H7 (cell line): Measurements from ENCODE around the gene RIPK3. TPM values are rescaled to one million over a fixed set of nuclear protein-coding genes. Genes with fewer than 3 reads are reported as not detected.
A peak's percentile ranks its signal among the peaks of the same experiment; 100 is the strongest.
"Not testable (repeated sequence)": the region's sequence is repeated elsewhere in the genome, so short reads cannot be mapped to it uniquely, and the experiment has no call there.

ENCODE experiments used
- DNase-seq: peaks from one replicate; pipeline ENCODE4 v3.0.0; 2012
- H3K27me3 ChIP-seq: 2 replicates; pipeline ENCODE4 v1.6.0; 2011; ENCODE audit warnings: mild to moderate bottlenecking, low read length; ENCODE audit not compliant: control insufficient read depth, insufficient read depth
- H3K36me3 ChIP-seq: replicated peaks from 2 replicates; pipeline ENCODE4 v1.5.1; 2011; ENCODE audit warnings: low read length; ENCODE audit not compliant: control insufficient read depth, insufficient read depth
- H3K4me3 ChIP-seq: 2 replicates; pipeline ENCODE4 v1.5.1; 2011; ENCODE audit warnings: low read depth, mild to moderate bottlenecking, control low read depth, low read length, moderate library complexity; ENCODE audit not compliant: insufficient read depth
- total RNA-seq: library from RNA; depleted of rRNA; stranded (reverse); fragments of >200 nt; shearing (Covaris generic); gene quantifications from 2 replicates; pipeline ENCODE4 v1.2.3, GENCODE V29; 2014; rRNA removed

RIPK3 gene
- not detected in 2 replicates for total RNA-seq

DNA sequence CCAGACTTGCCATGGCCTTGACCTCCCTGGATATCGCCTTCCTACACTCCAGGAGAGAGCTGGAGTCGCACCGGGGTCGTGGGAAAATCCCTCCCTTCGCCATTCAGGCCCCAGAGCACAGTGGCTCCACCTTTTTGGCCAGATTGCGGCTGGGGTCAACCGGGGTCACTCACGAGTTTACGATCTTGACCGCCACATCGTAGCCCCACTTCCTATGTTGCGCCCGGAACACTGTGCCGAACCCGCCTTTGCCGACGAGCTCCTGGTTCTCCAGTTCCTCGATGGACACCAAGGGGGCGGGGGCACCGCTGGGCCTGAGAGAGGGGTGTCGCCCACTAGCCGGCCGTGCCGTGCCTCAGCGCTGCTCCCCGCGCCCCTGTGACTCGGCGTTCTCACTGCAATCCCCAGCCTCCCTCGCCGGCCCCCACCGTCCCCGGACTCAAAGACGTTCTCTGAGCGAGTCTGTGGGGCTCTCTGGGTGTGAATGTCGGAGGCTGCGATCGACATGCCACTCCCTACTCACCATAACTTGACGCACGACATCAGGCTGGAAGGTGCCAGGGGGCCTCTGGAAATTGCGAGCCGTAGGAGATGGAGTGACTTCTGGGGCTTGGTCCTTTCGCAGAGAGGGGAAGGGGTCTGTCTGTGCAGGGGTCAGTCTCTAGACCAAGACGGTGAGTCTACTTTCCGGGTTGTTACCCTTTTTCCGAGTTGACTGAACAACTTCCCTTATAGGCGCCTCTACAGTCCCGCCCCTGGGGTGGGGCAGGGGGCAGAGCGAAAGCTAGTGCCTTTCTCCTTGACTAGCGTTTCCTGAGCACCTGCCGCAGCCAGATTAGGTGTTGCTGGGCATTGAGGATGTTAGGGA is at the start of gene RIPK3:
TSS of gene RIPK3 (minus strand) at position 708 of the 868 bp plus-strand sequence. CDS start at position 543, 165 bp downstream.
- Histone ChIP-seq H3K36me3 (no peaks in the 10 kb centered on the region), H3K27me3 (peaks cover 81% of the 10 kb centered on the region), H3K4me3 (peak within 1 kb of the TSS; percentile 56)
- DNase-seq: peak; percentile 79

DNA sequence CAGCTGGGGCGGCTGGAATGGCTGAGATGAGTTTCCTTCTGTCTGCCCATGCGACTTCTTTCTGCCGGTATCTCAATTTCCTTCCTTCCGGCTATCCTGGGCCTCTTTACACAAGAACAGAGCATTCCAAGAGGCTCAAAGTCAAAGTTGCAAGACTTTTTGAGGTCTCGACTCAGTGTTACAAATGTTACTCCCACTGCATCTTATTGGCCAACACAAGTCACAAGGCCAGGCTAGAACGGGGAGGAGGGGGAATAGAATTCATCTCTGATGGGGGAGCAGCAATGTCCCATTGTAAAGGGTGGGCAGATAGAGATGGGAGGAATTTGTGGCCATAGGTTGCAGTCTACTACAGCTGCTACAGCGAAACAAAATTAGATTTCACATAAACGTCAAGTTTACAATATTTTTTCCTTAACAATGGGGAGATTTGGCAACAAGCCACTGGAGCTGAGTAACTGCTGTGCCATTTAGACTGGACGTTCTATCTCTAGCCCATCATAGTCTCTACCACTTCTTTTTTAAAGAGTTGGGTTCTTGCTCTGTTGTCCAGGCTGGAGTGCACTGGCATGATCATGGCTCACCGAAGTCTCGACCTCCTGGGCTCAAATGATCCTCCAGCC is 49.5 kb upstream of the RIPK3 start:
- Histone ChIP-seq H3K27me3 (peaks cover 1% of the 10 kb centered on the region; the same call in 1 of the 2 replicates), H3K4me3 (no peak overlapping the region), H3K36me3 (no peaks in the 10 kb centered on the region)
- DNase-seq: no peak

DNA sequence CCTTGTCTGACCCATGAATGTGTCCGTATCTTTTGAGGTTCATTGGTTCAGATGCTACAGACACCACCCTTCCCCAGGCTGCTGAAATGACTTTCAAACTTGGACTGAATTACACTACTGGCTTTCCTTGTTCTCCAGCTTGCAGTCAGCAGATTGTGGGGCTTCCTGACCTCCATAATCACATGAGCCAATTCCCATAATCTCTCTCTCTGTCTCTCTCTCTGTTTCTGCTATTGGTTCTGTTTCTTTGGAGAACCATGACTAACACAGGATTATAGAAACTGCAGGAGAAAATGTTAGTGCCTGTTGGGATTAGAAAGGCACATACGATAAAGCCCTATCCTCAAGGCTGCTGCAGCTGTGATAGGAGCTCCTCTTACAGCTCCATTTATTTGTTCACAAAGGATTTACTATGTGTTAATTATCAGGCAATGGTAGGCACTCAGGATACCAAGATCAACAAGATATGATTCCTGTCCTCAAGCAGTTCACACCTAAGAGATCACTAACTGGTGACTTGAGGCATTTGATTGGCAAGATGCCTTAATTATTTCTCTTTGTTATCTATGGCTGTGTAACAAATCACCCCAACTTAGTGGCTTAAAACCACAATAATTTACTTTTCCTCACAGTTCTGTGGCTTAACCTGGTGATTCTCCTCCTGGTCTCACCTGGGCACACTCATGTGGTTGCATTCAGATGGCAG is 48.8 kb upstream of the RIPK3 start:
- Histone ChIP-seq H3K36me3 (no peaks in the 10 kb centered on the region), H3K27me3 (peaks cover 1% of the 10 kb centered on the region; the same call in 1 of the 2 replicates), H3K4me3 (no peak overlapping the region)
- no peak for DNase-seq

DNA sequence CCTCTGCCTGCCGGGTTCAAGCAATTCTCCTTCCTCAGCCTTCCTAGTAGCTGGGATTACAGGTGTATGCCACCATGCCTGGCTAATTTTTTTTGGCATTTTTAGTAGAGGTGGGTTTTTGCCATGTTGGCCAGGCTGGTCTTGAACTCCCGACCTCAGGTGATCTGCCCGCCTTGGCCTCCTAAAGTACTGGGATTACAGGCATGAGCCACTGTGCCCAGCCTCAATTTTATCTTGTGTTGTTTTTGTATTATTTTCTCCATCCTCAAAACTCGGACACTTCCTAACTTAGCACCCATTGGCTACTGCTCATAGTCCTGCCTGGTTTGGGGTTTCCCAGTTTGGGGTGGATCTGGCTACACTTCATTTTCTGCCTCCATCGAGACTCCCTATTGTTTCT is 47.8 kb upstream of the RIPK3 start:
- not testable (repeated sequence) for H3K27me3 ChIP-seq, H3K36me3 ChIP-seq, H3K4me3 ChIP-seq, DNase-seq

DNA sequence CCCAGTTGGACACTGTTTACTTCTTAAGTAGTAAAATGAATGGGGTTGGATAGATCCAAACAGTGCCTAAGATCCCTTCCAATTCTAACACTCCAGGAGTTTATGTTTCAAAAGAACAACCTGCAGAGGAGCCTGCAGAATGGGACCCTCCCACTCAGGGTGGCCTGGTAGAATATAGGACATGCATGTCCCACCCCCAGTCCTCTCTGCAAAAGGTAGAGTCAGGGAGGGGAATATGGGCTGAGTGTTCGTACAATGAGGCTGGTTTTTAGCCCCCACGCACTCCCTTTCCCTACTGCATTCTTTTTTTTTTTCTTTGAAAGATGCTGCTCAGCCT is 47.2 kb upstream of the RIPK3 start:
- Histone ChIP-seq H3K36me3 (no peaks in the 10 kb centered on the region), H3K27me3 (peaks cover 1% of the 10 kb centered on the region; the same call in 1 of the 2 replicates), H3K4me3 (no peak overlapping the region)
- no peak for DNase-seq

DNA sequence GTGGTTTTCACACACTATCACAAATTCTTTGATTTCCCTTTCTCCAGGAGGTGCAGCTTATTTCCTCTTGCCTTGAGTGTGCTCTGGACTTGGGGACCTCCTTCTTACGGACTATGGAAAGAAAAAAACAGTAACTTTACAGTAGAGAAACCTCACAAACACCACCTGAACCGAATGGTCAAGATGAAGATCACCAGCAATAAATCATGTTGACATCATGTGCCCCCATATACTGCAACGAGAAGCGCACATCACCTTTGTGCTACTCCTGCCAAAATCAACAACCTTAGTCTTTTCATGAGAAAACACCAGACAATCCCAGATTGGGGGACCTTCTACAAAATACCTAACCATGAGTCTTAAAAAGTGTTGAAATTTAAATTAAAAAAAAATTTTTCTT is 45.7 kb upstream of the RIPK3 start:
- Histone ChIP-seq H3K36me3 (no peaks in the 10 kb centered on the region), H3K27me3 (no peaks in the 10 kb centered on the region; the same call in 1 of the 2 replicates), H3K4me3 (no peak overlapping the region)
- DNase-seq: no peak

DNA sequence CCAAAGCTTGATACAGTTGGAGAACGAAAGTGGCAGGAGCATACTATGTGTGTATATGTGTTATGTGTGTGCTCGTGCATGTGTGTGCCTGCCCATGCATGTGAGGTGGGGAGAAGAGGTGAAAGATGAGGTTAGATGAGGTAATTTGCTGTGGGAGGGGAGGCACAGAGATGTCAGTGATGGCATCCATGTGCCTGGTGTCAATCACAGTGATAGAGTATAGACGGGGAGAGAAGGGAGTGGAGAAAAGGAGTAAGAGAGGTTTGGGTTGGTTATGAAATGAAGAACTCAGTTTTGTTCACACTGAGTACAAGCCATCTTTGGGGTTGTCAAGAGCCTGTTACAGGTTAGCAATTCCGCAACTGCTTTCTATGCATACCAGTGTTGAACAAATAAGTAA is 44.4 kb upstream of the RIPK3 start:
- DNase-seq: no peak
- H3K36me3 ChIP-seq: no peaks in the 10 kb centered on the region
- H3K27me3 ChIP-seq: no peaks in the 10 kb centered on the region
- H3K4me3 ChIP-seq: no peak overlapping the region

DNA sequence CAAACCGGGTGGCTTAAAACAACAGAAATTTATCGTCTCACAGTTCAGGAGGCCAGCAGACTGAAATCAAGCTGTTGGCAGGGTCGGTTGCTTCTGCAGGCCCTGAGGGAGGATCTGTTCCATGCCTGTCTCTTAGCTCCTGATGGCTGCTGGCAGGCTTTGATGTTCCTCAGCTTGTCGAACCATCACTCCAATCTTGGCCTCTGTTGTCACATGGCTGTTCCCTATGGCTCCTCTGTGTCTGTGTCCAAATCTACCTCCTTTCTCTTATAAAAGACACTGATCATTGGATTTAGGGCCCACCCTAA is 42.2 kb upstream of the RIPK3 start:
- Histone ChIP-seq H3K4me3 (no peak overlapping the region), H3K36me3 (peaks cover 1% of the 10 kb centered on the region; the same call in 1 of the 2 replicates), H3K27me3 (no peaks in the 10 kb centered on the region)
- no peak for DNase-seq

DNA sequence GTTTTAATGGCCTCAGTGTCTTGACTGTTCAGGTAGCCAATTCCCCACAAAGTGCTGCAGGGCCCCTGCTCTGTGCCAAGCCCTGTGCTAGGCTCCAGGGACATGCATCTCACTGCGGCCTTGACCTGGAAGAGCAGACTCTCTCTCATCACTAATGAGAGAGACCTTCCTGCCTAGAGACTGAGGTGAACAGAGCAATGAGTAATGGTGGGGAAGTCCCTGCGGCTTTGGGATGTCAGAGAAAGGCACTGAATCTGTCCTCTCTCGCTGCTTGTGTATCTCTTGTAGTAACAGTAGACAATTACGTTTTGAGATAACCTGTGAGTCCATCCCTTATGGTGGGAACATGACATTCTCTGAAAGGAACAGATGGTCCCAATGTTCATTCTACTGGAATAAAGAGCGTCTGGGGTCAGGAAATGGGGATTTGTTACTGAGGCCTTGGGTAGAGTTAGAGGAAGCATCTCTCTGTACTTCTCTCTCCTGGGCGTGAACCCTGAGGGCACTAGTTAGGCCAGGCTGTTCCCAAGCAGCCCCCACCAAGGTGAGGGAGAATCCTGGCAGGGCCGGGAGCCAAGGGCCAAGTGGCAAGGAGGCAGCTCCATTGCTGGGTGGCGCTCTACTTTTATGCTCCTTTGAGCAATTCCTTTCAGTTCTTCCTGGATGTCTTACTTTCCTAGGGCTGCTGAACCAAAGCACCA is 41.7 kb upstream of the RIPK3 start:
- peaks cover 1% of the 10 kb centered on the region; the same call in 1 of the 2 replicates for H3K36me3 ChIP-seq
- H3K27me3 ChIP-seq: no peaks in the 10 kb centered on the region
- no peak overlapping the region for H3K4me3 ChIP-seq
- no peak for DNase-seq

DNA sequence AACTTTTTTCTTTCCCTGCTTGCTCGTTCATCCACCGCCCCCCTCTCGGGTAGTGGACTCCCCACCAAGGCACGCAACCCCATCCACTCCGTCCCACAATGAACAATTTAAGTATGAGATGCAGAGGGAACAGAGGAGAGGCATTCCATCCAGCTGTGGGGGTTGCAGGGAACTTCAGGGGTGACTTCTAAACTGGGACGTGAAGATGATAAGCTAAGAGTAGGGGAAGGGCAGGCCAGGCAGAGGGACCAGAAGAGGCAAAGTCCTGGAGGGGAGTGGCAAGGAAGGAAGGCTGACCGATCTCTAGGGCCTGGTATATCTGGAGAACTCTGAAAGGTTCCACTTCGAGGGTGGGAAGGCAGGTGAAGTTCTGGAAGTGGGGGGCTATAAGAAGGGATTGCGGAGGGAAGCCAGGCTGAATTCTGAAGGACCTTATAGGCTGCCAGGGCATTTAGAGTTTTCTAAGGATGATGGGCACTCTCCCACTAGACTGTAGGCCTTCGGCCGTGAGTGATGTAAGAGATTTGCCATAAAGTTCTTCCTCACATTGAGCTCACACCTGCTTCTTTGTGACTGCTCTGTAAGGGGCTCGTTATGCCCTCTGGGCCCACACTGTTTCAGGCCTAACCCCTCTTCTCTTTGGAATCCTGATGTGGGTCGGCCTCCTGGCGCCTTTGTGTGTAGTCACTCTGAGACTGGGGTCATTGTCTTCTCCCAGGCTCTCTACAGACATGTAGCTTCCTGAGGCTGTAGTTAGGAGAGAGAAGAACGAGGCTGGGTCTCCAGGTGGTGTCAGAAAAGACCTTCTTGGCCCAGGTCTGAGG is 40.3 kb upstream of the RIPK3 start:
- H3K27me3 ChIP-seq: no peaks in the 10 kb centered on the region
- peak; percentile 20 for DNase-seq
- no peak overlapping the region for H3K4me3 ChIP-seq
- peaks cover 1% of the 10 kb centered on the region; the same call in 1 of the 2 replicates for H3K36me3 ChIP-seq

DNA sequence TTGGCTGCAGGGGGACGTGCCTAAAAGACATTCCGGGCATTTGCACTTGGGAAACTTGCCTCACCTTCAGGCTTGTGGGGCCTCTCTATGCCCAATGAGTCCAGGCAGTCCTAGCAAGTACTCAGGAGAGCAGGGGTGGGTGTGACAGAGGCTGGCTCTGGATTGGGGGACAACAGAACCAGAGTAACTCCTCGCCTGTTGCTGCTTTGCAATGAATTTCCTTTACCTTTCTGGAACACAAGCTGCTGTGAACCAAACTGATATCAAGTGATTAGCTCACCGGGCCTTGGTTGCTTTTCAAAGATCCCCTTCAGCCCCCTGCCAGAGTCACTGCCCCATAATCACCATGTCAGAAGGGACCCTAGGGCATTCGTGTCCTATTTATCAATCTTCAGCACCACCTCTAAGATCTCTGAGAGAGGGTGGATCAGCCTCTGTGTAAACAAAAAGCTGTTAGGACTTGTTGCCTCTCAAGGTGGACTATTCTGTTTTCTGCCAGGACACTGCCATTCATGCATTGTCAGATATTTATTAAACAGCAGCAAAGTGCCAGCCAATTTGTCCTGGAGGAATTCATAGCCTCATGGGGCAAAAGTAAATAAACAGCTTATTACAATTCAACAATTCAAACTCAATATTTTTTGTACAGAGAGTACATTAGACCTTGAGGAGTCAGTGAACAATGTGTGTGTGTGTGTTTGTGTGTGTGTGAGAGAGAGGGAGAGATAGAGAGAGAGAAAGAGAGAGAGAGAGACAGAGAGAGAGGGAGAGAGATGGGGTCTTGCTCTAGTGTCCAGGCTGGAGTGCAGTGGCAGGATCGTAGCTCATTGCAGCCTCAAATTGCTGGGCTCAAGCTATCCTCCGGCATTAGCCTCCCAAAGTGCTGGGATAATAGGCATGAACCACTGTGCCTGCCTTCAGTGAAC is 39.5 kb upstream of the RIPK3 start:
- Histone ChIP-seq H3K4me3 (no peak overlapping the region), H3K36me3 (peaks cover 1% of the 10 kb centered on the region; the same call in 1 of the 2 replicates), H3K27me3 (no peaks in the 10 kb centered on the region)
- DNase-seq: no peak

DNA sequence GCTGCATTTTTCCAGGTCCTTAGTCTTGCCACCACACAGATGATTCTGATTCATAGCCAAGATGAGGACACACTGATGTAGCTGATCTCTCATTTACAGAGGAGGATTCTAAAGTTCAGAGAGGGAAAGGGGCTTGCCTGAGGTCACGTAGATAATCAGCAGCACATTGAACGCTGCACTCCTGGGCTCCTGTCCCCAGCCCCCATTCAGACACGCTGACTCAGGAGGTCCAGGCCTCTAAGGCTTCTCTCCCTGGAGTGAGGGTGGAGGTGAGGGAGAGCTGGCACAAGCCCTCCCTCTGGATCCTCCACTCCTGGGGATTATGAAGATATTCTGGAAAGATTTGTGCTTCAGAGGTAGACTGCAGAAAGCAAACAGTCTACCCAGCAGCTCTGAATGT is 38.5 kb upstream of the RIPK3 start:
- Histone ChIP-seq H3K27me3 (no peaks in the 10 kb centered on the region), H3K4me3 (no peak overlapping the region), H3K36me3 (peaks cover 2% of the 10 kb centered on the region; the same call in 1 of the 2 replicates)
- no peak for DNase-seq

DNA sequence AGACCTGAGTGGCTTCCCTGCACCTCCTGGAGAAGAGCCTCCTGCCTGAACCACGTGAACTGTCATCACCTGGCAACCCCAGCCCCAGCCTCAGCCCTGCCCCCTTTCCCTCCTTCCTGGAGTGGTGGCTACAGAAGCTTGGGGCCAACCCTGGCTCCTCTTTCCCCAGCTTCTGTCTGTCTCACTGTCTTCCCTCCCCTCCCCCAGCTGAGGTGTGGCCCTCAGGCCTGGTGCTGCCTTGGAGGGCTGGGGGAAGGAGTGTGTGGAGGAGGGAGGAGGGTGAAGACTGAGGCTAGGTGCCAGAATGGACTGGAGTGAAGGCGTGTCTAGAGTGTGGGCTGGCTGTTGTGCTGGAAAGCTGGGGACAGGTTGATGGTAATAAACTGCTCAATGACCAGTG is 37.9 kb upstream of the RIPK3 start:
- no peaks in the 10 kb centered on the region for H3K27me3 ChIP-seq
- DNase-seq: peak; percentile 40
- peaks cover 4% of the 10 kb centered on the region; the same call in 1 of the 2 replicates for H3K36me3 ChIP-seq
- no peak overlapping the region for H3K4me3 ChIP-seq
